ENCODE measurements around the gene TMEM98. TPM values are rescaled to one million over a fixed set of nuclear protein-coding genes. Genes with fewer than 3 reads are reported as not detected.
A peak's percentile ranks its signal among the peaks of the same experiment; 100 is the strongest.

Gene TMEM98
- total and polyA plus RNA-seq, 2 of the 8 experiments (the other 6 are each of a cell fraction or from before 2014, with no cell fraction given), result 86.1 to 232 TPM

GRCh38 chr17:32927724-32928585 lies at the start of gene TMEM98 (continued):
- TF ChIP-seq CBX5 (IDR thresholded peaks at IDR 0.05; ENCODE audit: low read depth, low read length) (no peak), EZH2 (IDR thresholded peaks at IDR 0.05; ENCODE audit: low read depth, low read length, severe bottlenecking) (no peak), HDAC2 (IDR thresholded peaks at IDR 0.05; ENCODE audit: borderline replicate concordance in 1 of 2, low read depth in 2 of 2, low read length in 2 of 2) (0 out of 4 replicates have a peak, but pooled peaks of 1 of the 2 experiments have one; percentile 23), KDM1A (IDR thresholded peaks at IDR 0.05; ENCODE audit: borderline replicate concordance, low read length) (peak; percentile 39; the same call in 1 of the 2 replicates), SIRT6 (IDR thresholded peaks at IDR 0.05; ENCODE audit: low read length) (no peak), SUZ12 (IDR thresholded peaks at IDR 0.05; ENCODE audit: low read length) (no peak), RXRA (IDR thresholded peaks at IDR 0.05; ENCODE audit: insufficient read depth, low read depth, low read length) (no peak), KDM4A (IDR thresholded peaks at IDR 0.05; ENCODE audit: low read depth, low read length, severe bottlenecking) (peak; percentile 68), CHD2 (IDR thresholded peaks at IDR 0.05; ENCODE audit: low read length) (no peak), HDAC6 (IDR thresholded peaks at IDR 0.05; ENCODE audit: low read depth, low read length) (no peak), SAP30 (IDR thresholded peaks at IDR 0.05; ENCODE audit: insufficient read depth, insufficient replicate concordance, low read length) (no peak), BRCA1 (IDR thresholded peaks at IDR 0.05; ENCODE audit: low read depth, low read length) (no peak), NANOG (IDR thresholded peaks at IDR 0.05; ENCODE audit: insufficient read depth, low read depth, low read length, poor library complexity, severe bottlenecking) (no peak), KDM5A (IDR thresholded peaks at IDR 0.05; ENCODE audit: low read length) (no peak), SIX5 (IDR thresholded peaks at IDR 0.05; ENCODE audit: low read depth, low read length) (no peak), TAF7 (optimal IDR thresholded peaks at IDR 0.05; ENCODE audit: borderline replicate concordance, low read depth, low read length) (no peak), ZNF274 (IDR thresholded peaks at IDR 0.05; ENCODE audit: borderline replicate concordance, extremely low read depth, low read length) (no peak), CHD1 (IDR thresholded peaks at IDR 0.05; ENCODE audit: low read depth, low read length) (no peak)
- TF ChIP-seq, protein P1, sequence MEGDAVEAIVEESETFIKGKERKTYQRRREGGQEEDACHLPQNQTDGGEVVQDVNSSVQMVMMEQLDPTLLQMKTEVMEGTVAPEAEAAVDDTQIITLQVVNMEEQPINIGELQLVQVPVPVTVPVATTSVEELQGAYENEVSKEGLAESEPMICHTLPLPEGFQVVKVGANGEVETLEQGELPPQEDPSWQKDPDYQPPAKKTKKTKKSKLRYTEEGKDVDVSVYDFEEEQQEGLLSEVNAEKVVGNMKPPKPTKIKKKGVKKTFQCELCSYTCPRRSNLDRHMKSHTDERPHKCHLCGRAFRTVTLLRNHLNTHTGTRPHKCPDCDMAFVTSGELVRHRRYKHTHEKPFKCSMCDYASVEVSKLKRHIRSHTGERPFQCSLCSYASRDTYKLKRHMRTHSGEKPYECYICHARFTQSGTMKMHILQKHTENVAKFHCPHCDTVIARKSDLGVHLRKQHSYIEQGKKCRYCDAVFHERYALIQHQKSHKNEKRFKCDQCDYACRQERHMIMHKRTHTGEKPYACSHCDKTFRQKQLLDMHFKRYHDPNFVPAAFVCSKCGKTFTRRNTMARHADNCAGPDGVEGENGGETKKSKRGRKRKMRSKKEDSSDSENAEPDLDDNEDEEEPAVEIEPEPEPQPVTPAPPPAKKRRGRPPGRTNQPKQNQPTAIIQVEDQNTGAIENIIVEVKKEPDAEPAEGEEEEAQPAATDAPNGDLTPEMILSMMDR (IDR thresholded peaks at IDR 0.05; ENCODE audit: control extremely low read depth in 1 of 3, insufficient read depth in 1 of 3, low read depth in 1 of 3, low read length in 3 of 3), result no peak
- TF ChIP-seq, protein P2, sequence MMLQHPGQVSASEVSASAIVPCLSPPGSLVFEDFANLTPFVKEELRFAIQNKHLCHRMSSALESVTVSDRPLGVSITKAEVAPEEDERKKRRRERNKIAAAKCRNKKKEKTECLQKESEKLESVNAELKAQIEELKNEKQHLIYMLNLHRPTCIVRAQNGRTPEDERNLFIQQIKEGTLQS (IDR thresholded peaks at IDR 0.05; ENCODE audit: insufficient read depth, low read depth, low read length), result no peak
